Chondrocyte (in vitro differentiated cells): Measurements from ENCODE around the gene PCDH8. TPM values are rescaled to one million over a fixed set of nuclear protein-coding genes. Genes with fewer than 3 reads are reported as not detected.

Experiments used
- DNase-seq: peaks from one replicate; pipeline ENCODE4 v3.0.0; 2021; ENCODE audit warnings: mixed read lengths, low spot score
- H3K27ac Mint-ChIP-seq: one replicate; pipeline ENCODE4 v1.8.0; 2021; ENCODE audit warnings: mild to moderate bottlenecking, moderate library complexity, mixed read lengths; ENCODE audit not compliant: unreplicated experiment
- H3K27me3 Mint-ChIP-seq: 2 replicates; pipeline ENCODE4 v1.8.0; 2021; ENCODE audit warnings: low read depth, mixed read lengths
- H3K36me3 Mint-ChIP-seq: 2 replicates; pipeline ENCODE4 v1.8.0; 2021; ENCODE audit warnings: low read depth, mixed read lengths
- H3K4me1 Mint-ChIP-seq: 2 replicates; pipeline ENCODE4 v1.8.0; 2021; ENCODE audit warnings: low read depth, mild to moderate bottlenecking, mixed read lengths
- H3K4me3 Mint-ChIP-seq: one replicate; pipeline ENCODE4 v1.8.0; 2021; ENCODE audit warnings: mild to moderate bottlenecking, moderate library complexity, mixed read lengths; ENCODE audit not compliant: unreplicated experiment
- H3K9me3 Mint-ChIP-seq: 2 replicates; pipeline ENCODE4 v1.8.0; 2021; ENCODE audit warnings: low read depth, mixed read lengths
- CTCF ChIP-seq: fragments of 200-600 bp; sonication (generic); IDR thresholded peaks from 2 replicates; pipeline ENCODE4 v1.5.0; 2021; ENCODE audit warnings: antibody characterized with exemption, mild to moderate bottlenecking, moderate library complexity
- total RNA-seq: library from RNA; stranded (reverse); gene quantifications from 3 replicates; pipeline ENCODE4 v1.2.1, GENCODE V29; 2021

Gene PCDH8
- total RNA-seq, 1 donor from 2014 or later, result not detected

DNA sequence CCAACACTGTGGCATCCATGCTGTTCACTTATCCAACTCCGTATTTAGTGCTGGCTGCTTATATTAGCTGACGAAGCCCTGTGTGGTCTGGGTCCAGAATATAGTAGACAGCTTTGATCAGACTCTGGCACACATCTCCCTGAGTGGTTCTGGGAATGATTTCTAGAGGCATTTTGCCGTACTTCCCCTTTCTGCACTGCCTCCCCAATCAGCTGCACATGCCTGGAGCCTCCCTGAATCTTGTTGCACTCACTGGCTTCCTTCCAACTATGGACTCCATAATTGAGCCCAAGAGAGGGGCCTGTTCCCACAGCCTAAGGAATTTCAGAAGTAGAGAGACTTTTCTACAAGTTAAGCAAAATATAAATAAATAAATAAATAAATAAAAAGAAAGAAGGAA is 30.4 kb upstream of the PCDH8 start:
- peaks cover 2% of the 10 kb centered on the region for H3K27me3 Mint-ChIP-seq
- no peak for TF ChIP-seq CTCF
- H3K36me3 Mint-ChIP-seq, result peaks cover 2% of the 10 kb centered on the region
- DNase-seq, result no peak
- H3K4me3 Mint-ChIP-seq, result no peak overlapping the region
- no peak overlapping the region for H3K27ac Mint-ChIP-seq
- H3K4me1 Mint-ChIP-seq, result no peaks in the 10 kb centered on the region
- peaks cover 25% of the 10 kb centered on the region for H3K9me3 Mint-ChIP-seq

- Mint-ChIP-seq H3K9me3 (peaks cover 20% of the 10 kb centered on the region), H3K27me3 (peaks cover 3% of the 10 kb centered on the region), H3K36me3 (peaks cover 2% of the 10 kb centered on the region), H3K4me3 (no peak overlapping the region), H3K4me1 (no peaks in the 10 kb centered on the region), H3K27ac (no peak overlapping the region)
- TF ChIP-seq CTCF, result no peak
- no peak for DNase-seq
Observed at GRCh38 chr13:52870143-52870542, 21.7 kb upstream of the PCDH8 start.

GRCh38 chr13:52869621-52870020 is 21.2 kb upstream of the PCDH8 start:
- Mint-ChIP-seq H3K4me3 (no peak overlapping the region), H3K27me3 (peaks cover 3% of the 10 kb centered on the region)

GRCh38 chr13:52869050-52869449 is 20.6 kb upstream of the PCDH8 start:
- Mint-ChIP-seq H3K4me3 (no peak overlapping the region), H3K4me1 (no peaks in the 10 kb centered on the region), H3K27ac (no peak overlapping the region), H3K9me3 (peaks cover 14% of the 10 kb centered on the region), H3K27me3 (peaks cover 3% of the 10 kb centered on the region), H3K36me3 (no peaks in the 10 kb centered on the region)
- TF ChIP-seq CTCF, result no peak
- no peak for DNase-seq

More at GRCh38 chr13:52869621-52870020, 21.2 kb upstream of the PCDH8 start:
- TF ChIP-seq CTCF, result no peak
- Mint-ChIP-seq H3K27ac (no peak overlapping the region), H3K4me1 (no peaks in the 10 kb centered on the region), H3K9me3 (peaks cover 17% of the 10 kb centered on the region), H3K36me3 (no peaks in the 10 kb centered on the region)
- DNase-seq, result no peak

DNA sequence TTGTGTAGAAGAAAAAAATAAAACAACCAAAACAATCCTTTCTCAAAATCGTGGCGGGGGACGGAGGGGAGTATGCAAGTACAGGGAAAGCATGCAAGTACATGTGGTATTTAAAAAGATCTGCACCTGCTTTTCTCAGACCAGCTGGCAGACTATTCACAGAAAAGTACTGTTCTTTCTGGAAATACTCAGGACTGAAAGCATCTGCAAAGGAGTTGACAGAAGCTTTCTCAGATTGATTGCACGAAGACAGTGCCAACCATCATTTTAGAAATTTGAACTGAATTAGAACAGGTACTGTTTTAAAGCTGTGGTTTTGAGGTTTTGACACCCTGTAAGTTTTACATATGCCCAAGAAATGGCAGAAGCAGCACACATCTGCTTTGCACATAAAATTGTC is 19.8 kb upstream of the PCDH8 start:
- no peak overlapping the region for H3K27ac Mint-ChIP-seq
- no peaks in the 10 kb centered on the region for H3K36me3 Mint-ChIP-seq
- DNase-seq, result no peak
- H3K9me3 Mint-ChIP-seq, result peaks cover 7% of the 10 kb centered on the region
- H3K4me3 Mint-ChIP-seq, result no peak overlapping the region
- no peaks in the 10 kb centered on the region for H3K4me1 Mint-ChIP-seq
- no peak for TF ChIP-seq CTCF
- H3K27me3 Mint-ChIP-seq, result peaks cover 3% of the 10 kb centered on the region
